K562 (cell line): ENCODE results near the gene CCDC178. TPM values are rescaled to one million over a fixed set of nuclear protein-coding genes. Genes with fewer than 3 reads are reported as not detected.

Experiments used
- C11orf30 ChIP-seq: fragments of 450-650 bp; IDR thresholded peaks from 2 replicates; pipeline ENCODE4 v1.6.1; 2016; ENCODE audit warnings: low read depth, mild to moderate bottlenecking
- JUND ChIP-seq, 2 experiments: IDR thresholded peaks; 2 replicates in 1 of 2; 3 replicates in 1 of 2; pipeline ENCODE4 v1.6.1; 2011; ENCODE audit warnings: borderline replicate concordance in 2 of 2, low read depth in 2 of 2, low read length in 2 of 2, improper control_type of control experiment in 1 of 2, missing biosample characterization in 1 of 2, missing genetic modification characterization in 1 of 2, missing genetic modification reagents in 1 of 2
- PHB ChIP-seq: fragments of 250-450 bp; sonication (Bioruptor Pico); IDR thresholded peaks from 2 replicates; pipeline ENCODE4 v1.5.0; 2021
- TARDBP ChIP-seq: fragments of 450-650 bp; IDR thresholded peaks from 2 replicates; pipeline ENCODE4 v1.6.1; 2016
- ZNF121 ChIP-seq: sonication (generic); formaldehyde crosslinking; conservative IDR thresholded peaks from 2 replicates; pipeline ENCODE4 v1.8.0; 2022; ENCODE audit warnings: missing genetic modification reagents
- ZNF583 ChIP-seq: fragments of 250-450 bp; sonication (Bioruptor Pico); IDR thresholded peaks from 2 replicates; pipeline ENCODE4 v1.4.0; 2020
- ZNF79 ChIP-seq: fragments of 250-450 bp; sonication (Bioruptor Pico); IDR thresholded peaks from 2 replicates; pipeline ENCODE4 v1.4.0; 2020; ENCODE audit warnings: low read depth, mild to moderate bottlenecking, moderate library complexity
- polyA plus RNA-seq, 8 experiments: library from polyadenylated mRNA; depleted of rRNA in 4 of 8; stranded (reverse) in 5 of 8; unstranded in 3 of 8; fragments of >200 nt; fragmentation: Nextera tagmentation in 2 of 8; fragmentation: Illumina TruSeq in 1 of 8; extraction: Ambion mirVana in 2 of 8; extraction: Trizol in 1 of 8; gene quantifications; 2 replicates each; pipeline versions ENCODE4 v1.2.1 to v1.2.3, GENCODE V29; 2011 to 2014; ENCODE audit warnings: inconsistent platforms in 1 of 8, missing spikeins in 1 of 8
- total RNA-seq, 7 experiments: library from RNA; depleted of rRNA in 6 of 7; stranded (reverse); fragments of >200 nt in 6 of 7; fragmentation: Illumina TruSeq in 2 of 7; extraction: Trizol in 2 of 7; gene quantifications; 2 replicates each; pipeline versions ENCODE4 v1.2.1 to v1.2.3, GENCODE V29; 2011 to 2021; ENCODE audit warnings: low replicate concordance in 1 of 7
- TF ChIP-seq, protein P1 (sequence below), 2 experiments: fragments of 450-650 bp in 1 of 2; sonication (generic) in 1 of 2; formaldehyde crosslinking in 1 of 2; IDR thresholded peaks; 2 replicates each; pipeline versions ENCODE4 v1.7.1 to v1.9.0; 2016 to 2022; ENCODE audit warnings: inconsistent platforms in 1 of 2, mild to moderate bottlenecking in 1 of 2, missing genetic modification reagents in 1 of 2
- TF ChIP-seq, protein P2 (sequence below), 2 experiments: fragments of 450-650 bp in 1 of 2; IDR thresholded peaks; 2 replicates each; pipeline ENCODE4 v1.6.1; 2011 to 2017; ENCODE audit warnings: low read depth in 2 of 2, antibody characterized with exemption in 1 of 2, borderline replicate concordance in 1 of 2, low read length in 1 of 2, mild to moderate bottlenecking in 1 of 2, mixed read lengths in 1 of 2; ENCODE audit not compliant: control insufficient read depth in 1 of 2
- TF ChIP-seq, protein P3 (sequence below): fragments of 200-800 bp; sonication (Bioruptor generic); IDR thresholded peaks from 2 replicates; pipeline ENCODE4 v1.6.1; 2017; ENCODE audit warnings: missing genetic modification characterization, missing compliant biosample characterization

Gene CCDC178
- total and polyA plus RNA-seq, 9 of the 15 experiments (the other 6 are each of a cell fraction or from before 2014, with no cell fraction given) = 0.12 to 0.47 (median 0.15) TPM; not detected in 6

DNA sequence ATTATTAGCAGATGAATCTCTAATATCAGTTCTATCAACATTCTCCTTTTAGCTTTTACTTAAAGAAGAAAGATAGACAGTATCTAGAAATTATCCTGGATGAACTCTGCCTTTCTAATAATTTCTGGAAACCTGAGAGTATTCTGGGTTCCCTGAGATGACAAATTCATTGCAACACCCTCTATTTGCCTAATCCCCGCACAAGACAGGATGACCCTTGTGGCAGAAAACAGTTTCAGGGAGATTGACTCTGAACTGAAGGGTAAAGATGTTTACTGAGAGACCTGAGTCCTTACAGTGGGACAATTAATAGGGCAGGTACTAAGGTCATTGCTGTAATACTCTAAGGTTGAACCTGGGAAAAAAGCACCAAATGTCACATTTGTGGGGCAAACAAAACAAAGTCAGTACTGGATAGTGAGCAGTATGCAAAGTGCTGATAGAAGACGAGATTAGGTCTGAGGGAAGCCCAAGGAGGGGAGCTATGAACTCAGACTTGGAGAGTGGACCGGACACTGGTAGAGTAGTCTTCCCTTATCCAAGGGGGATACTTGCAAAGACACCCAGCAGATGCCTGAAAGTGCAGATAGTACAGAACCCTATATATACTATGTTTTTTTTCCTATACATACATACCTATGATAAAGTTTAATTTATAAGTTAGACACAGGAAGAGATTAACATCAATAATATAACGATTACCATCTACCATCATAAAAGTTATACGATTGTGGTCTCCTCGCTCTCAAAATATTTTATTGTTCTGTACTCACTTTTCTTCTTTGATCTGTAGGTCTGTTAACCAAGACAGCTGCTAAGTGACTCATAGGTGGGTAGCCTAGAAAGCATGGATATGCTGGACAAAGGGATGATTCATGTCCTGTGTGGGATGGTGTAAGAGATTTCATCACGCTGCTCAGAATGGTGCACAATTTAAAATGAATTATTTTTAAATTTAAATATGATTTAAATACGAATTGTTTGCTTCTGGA, 519.4 kb downstream of the CCDC178 start (continued):
- TF ChIP-seq, protein P1, sequence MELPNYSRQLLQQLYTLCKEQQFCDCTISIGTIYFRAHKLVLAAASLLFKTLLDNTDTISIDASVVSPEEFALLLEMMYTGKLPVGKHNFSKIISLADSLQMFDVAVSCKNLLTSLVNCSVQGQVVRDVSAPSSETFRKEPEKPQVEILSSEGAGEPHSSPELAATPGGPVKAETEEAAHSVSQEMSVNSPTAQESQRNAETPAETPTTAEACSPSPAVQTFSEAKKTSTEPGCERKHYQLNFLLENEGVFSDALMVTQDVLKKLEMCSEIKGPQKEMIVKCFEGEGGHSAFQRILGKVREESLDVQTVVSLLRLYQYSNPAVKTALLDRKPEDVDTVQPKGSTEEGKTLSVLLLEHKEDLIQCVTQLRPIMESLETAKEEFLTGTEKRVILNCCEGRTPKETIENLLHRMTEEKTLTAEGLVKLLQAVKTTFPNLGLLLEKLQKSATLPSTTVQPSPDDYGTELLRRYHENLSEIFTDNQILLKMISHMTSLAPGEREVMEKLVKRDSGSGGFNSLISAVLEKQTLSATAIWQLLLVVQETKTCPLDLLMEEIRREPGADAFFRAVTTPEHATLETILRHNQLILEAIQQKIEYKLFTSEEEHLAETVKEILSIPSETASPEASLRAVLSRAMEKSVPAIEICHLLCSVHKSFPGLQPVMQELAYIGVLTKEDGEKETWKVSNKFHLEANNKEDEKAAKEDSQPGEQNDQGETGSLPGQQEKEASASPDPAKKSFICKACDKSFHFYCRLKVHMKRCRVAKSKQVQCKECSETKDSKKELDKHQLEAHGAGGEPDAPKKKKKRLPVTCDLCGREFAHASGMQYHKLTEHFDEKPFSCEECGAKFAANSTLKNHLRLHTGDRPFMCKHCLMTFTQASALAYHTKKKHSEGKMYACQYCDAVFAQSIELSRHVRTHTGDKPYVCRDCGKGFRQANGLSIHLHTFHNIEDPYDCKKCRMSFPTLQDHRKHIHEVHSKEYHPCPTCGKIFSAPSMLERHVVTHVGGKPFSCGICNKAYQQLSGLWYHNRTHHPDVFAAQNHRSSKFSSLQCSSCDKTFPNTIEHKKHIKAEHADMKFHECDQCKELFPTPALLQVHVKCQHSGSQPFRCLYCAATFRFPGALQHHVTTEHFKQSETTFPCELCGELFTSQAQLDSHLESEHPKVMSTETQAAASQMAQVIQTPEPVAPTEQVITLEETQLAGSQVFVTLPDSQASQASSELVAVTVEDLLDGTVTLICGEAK (IDR thresholded peaks at IDR 0.05) = no peak
- TF ChIP-seq, protein P1 (CRISPR knock-in tag; IDR thresholded peaks at IDR 0.05) = no peak
- no peak for TF ChIP-seq TARDBP
- no peak for TF ChIP-seq C11orf30
- no peak for TF ChIP-seq ZNF583 (CRISPR knock-in tag)
- no peak for TF ChIP-seq PHB
- no peak for TF ChIP-seq ZNF79 (CRISPR knock-in tag)
- TF ChIP-seq, protein P2, sequence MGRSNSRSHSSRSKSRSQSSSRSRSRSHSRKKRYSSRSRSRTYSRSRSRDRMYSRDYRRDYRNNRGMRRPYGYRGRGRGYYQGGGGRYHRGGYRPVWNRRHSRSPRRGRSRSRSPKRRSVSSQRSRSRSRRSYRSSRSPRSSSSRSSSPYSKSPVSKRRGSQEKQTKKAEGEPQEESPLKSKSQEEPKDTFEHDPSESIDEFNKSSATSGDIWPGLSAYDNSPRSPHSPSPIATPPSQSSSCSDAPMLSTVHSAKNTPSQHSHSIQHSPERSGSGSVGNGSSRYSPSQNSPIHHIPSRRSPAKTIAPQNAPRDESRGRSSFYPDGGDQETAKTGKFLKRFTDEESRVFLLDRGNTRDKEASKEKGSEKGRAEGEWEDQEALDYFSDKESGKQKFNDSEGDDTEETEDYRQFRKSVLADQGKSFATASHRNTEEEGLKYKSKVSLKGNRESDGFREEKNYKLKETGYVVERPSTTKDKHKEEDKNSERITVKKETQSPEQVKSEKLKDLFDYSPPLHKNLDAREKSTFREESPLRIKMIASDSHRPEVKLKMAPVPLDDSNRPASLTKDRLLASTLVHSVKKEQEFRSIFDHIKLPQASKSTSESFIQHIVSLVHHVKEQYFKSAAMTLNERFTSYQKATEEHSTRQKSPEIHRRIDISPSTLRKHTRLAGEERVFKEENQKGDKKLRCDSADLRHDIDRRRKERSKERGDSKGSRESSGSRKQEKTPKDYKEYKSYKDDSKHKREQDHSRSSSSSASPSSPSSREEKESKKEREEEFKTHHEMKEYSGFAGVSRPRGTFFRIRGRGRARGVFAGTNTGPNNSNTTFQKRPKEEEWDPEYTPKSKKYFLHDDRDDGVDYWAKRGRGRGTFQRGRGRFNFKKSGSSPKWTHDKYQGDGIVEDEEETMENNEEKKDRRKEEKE (IDR thresholded peaks at IDR 0.05; ENCODE audit: borderline replicate concordance in 1 of 2, control insufficient read depth in 1 of 2, low read depth in 2 of 2, low read length in 1 of 2) = no peak
- no peak for TF ChIP-seq JUND (IDR thresholded peaks at IDR 0.05; ENCODE audit: borderline replicate concordance, low read depth, low read length)
- no peak for TF ChIP-seq JUND (tag; IDR thresholded peaks at IDR 0.05; ENCODE audit: borderline replicate concordance, low read depth, low read length)
- no peak for TF ChIP-seq ZNF121
- TF ChIP-seq, protein P3, sequence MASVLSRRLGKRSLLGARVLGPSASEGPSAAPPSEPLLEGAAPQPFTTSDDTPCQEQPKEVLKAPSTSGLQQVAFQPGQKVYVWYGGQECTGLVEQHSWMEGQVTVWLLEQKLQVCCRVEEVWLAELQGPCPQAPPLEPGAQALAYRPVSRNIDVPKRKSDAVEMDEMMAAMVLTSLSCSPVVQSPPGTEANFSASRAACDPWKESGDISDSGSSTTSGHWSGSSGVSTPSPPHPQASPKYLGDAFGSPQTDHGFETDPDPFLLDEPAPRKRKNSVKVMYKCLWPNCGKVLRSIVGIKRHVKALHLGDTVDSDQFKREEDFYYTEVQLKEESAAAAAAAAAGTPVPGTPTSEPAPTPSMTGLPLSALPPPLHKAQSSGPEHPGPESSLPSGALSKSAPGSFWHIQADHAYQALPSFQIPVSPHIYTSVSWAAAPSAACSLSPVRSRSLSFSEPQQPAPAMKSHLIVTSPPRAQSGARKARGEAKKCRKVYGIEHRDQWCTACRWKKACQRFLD (CRISPR knock-in tag) = no peak
